Muscle layer of colon (tissue), 2 donors: Measurements from ENCODE around the gene DNAH14.
A peak's percentile ranks its signal among the peaks of the same experiment; 100 is the strongest.

Source experiments
- H3K27ac ChIP-seq: one replicate; pipeline ENCODE4 v1.7.0; 2013; ENCODE audit warnings: low read depth, mild to moderate bottlenecking, low read length, moderate library complexity
- H3K27me3 ChIP-seq, 2 donors: one replicate each; pipeline ENCODE4 v1.7.0; 2013; ENCODE audit warnings: low read length in 2 of 2, mild to moderate bottlenecking in 2 of 2; ENCODE audit not compliant: insufficient read depth in 2 of 2, control insufficient read depth in 1 of 2
- H3K36me3 ChIP-seq: one replicate; pipeline ENCODE4 v1.7.0; 2013; ENCODE audit warnings: mild to moderate bottlenecking, low read length; ENCODE audit not compliant: insufficient read depth
- H3K4me1 ChIP-seq: one replicate; pipeline ENCODE4 v1.7.0; 2013; ENCODE audit warnings: mild to moderate bottlenecking, low read length; ENCODE audit not compliant: insufficient read depth
- H3K4me3 ChIP-seq, 2 donors: one replicate each; pipeline ENCODE4 v1.7.0; 2013; ENCODE audit warnings: low read length in 2 of 2, low read depth in 1 of 2, mild to moderate bottlenecking in 1 of 2, moderate library complexity in 1 of 2
- H3K9ac ChIP-seq: one replicate; pipeline ENCODE4 v1.7.0; 2013; ENCODE audit warnings: low read length
- H3K9me3 ChIP-seq: one replicate; pipeline ENCODE4 v1.7.0; 2013; ENCODE audit warnings: mild to moderate bottlenecking, low read length
- donor health status: abdominal sarcoma.
- donor health status: Adenocarcinoma of cecum.

Gene DNAH14

GRCh38 chr1:225424562-225425200 is 495.2 kb downstream of the DNAH14 start:
- Histone ChIP-seq H3K36me3 (peaks cover 5% of the 10 kb centered on the region), H3K4me3 (peak overlapping the region in 1 of 2 donors; percentile 84), H3K4me1 (peaks cover 46% of the 10 kb centered on the region), H3K27ac (no peak overlapping the region), H3K9ac (peak overlapping the region; percentile 38), H3K9me3 (no peaks in the 10 kb centered on the region), H3K27me3 (no peaks in the 10 kb centered on the region)

DNA sequence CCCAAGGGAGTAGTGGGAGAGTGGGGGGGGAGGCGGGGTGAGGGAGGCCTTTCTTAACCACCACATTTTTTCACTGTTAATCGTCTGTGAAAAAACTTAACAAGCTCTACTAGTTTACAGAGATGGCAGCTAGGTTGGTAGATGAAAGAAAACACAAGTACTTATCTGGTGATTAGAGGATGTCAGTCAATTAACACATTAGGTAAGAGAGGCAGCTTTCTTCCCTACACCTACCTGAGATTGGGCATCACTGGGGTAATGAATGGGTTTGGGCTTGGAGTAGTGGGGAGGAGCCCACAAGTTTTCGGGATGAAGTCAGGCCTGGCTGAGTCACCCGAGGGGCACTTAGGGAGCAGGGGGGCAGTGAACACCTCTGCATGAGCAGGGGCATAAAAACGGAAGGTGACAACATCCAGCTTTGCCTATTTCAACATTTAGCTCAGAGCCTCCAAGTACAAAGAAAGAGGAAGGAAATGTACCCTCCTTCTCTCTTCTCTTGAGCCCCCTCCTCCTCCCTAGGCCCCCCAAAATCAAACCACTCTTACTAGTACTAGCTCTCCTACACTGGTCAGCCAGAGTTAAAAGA is 495.8 kb downstream of the DNAH14 start:
- Histone ChIP-seq H3K4me1 (peaks cover 49% of the 10 kb centered on the region), H3K9me3 (no peaks in the 10 kb centered on the region), H3K9ac (peak overlapping the region; percentile 95), H3K27me3 (no peaks in the 10 kb centered on the region), H3K36me3 (peaks cover 3% of the 10 kb centered on the region), H3K27ac (peak overlapping the region; percentile 97), H3K4me3 (peak overlapping the region; percentile 4 to 84)

GRCh38 chr1:225426395-225427234 is 497.1 kb downstream of the DNAH14 start:
- H3K4me1 ChIP-seq: peaks cover 52% of the 10 kb centered on the region
- no peaks in the 10 kb centered on the region for H3K9me3 ChIP-seq
- peaks cover under 1% of the 10 kb centered on the region for H3K36me3 ChIP-seq
- H3K9ac ChIP-seq: peak overlapping the region; percentile 95
- peak overlapping the region; percentile 69 to 84 for H3K4me3 ChIP-seq
- H3K27me3 ChIP-seq: no peaks in the 10 kb centered on the region
- peak overlapping the region; percentile 97 for H3K27ac ChIP-seq

DNA sequence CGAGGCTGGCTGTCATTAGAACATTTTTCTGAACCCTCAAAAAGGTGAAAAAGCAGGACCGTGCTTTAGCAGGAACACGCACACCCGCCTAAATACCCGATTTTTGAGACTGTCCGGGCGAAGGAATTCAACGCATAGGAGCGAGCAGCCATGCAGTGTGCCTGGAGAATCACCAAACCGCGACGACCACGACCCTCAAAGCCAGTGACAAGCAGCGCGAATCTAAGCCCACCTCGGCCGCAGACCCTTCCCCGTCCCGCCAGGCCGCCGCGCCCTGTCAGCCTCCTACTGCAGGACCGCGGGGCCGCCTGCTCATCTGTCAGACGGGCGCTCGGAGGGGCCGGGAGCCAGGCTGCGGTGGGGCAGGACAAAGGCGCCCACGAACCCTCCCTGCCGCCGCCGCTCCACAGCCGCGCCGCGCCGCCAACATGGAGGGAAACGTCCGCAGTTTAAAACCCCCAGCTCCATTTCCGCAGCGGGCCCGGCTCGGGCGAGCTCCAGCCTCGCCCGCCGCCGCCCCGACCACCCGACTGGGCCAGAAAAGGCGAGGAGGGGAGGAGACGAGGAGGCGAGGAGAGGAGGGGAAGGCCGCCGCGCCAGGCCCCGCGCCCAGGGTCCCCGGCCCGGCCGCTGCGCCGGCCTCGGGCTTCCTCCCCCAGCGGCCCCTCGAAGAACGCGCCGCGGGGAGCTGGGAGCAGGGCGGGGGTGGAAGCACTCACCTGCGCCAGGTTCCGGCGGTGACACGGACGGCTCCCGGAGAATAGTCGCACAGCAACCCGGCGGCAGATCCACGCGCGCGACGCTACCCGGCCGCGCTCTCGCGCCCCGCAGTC is 498.0 kb downstream of the DNAH14 start, which contains the start of gene LBR:
Gene LBR (minus strand): TSS at position 804 of the 833 bp plus-strand sequence. CDS start 3,963 bp downstream, outside the sequence.
- no peaks in the 10 kb centered on the region for H3K9me3 ChIP-seq
- peak within 1 kb of the TSS; percentile 97 for H3K27ac ChIP-seq
- H3K27me3 ChIP-seq: no peaks in the 10 kb centered on the region
- H3K4me1 ChIP-seq: peaks cover 47% of the 10 kb centered on the region
- H3K36me3 ChIP-seq: no peaks in the 10 kb centered on the region
- H3K9ac ChIP-seq: peak within 1 kb of the TSS; percentile 95
- peak within 1 kb of the TSS; percentile 69 to 84 for H3K4me3 ChIP-seq

DNA sequence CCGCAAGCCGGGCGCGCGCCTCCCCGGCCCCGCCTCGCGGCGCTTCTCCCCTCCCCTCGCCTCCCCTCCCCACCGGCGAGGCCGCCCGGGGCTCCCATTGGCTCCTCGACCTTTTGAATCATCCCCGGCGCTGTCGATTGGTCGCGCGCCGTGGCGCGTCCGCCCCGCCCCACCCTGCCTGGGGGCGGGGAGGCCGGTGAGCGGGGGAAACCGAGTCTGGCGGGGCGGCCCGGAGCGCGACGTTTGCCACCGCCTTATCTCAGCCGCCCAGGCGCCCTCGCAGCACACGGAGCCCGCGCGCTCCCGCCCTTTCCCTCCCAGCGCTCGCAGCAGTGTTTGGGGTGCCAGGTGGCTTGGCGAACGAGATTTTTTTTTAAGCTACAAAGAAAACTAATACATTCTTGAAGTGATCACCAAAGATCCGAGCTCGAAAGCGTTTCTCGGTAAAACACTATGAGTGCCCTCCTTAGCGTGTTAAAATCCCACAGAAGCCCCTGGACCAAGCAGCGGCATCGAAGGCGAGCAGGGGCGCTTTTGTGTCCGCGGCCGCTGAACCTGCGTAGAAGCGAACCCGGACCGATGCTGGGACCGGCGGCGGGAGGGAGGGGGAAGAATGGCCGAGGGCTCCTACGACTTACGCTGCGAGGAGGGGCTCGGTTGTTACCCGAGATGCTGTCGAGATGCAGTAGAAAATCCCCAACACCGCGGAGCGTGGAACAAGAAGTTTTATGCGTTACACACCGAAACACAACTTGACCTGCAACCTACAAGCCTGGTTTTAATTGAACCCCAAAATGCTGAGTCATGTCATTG is 498.8 kb downstream of the DNAH14 start:
- Histone ChIP-seq H3K36me3 (no peaks in the 10 kb centered on the region), H3K4me1 (peaks cover 40% of the 10 kb centered on the region), H3K9ac (peak overlapping the region; percentile 51), H3K4me3 (peak overlapping the region; percentile 69 to 84), H3K27me3 (no peaks in the 10 kb centered on the region), H3K27ac (peak overlapping the region; percentile 97), H3K9me3 (no peaks in the 10 kb centered on the region)

GRCh38 chr1:225428881-225429455 is 499.5 kb downstream of the DNAH14 start:
- peak overlapping the region; percentile 51 for H3K9ac ChIP-seq
- H3K27me3 ChIP-seq: no peaks in the 10 kb centered on the region
- peak overlapping the region; percentile 69 to 84 for H3K4me3 ChIP-seq
- peak overlapping the region; percentile 86 for H3K27ac ChIP-seq
- no peaks in the 10 kb centered on the region for H3K9me3 ChIP-seq
- H3K36me3 ChIP-seq: no peaks in the 10 kb centered on the region
- H3K4me1 ChIP-seq: peaks cover 33% of the 10 kb centered on the region

DNA sequence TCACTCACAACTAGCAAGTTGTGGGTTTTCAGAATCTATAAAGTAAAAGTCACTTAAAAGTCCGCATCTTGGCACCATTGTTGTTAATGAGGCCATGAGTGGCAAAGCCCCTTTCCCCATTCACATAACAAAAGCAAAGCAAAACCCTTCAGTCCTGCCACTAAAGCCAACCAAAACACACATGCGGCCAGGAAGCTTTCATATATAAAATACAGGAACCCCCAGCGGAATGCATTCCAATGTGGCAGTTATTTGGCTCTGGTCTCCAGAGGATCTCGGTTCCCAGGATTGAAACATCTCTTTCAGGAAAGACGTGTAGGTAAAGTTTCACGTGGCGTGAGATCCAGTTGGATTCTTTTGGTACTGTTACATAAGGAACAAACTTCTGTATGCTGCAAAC is 500.8 kb downstream of the DNAH14 start:
- H3K27ac ChIP-seq: no peak overlapping the region
- no peak overlapping the region for H3K4me3 ChIP-seq
- H3K9me3 ChIP-seq: no peaks in the 10 kb centered on the region
- no peak overlapping the region for H3K9ac ChIP-seq
- H3K27me3 ChIP-seq: no peaks in the 10 kb centered on the region
- H3K36me3 ChIP-seq: no peaks in the 10 kb centered on the region
- peaks cover 20% of the 10 kb centered on the region for H3K4me1 ChIP-seq

DNA sequence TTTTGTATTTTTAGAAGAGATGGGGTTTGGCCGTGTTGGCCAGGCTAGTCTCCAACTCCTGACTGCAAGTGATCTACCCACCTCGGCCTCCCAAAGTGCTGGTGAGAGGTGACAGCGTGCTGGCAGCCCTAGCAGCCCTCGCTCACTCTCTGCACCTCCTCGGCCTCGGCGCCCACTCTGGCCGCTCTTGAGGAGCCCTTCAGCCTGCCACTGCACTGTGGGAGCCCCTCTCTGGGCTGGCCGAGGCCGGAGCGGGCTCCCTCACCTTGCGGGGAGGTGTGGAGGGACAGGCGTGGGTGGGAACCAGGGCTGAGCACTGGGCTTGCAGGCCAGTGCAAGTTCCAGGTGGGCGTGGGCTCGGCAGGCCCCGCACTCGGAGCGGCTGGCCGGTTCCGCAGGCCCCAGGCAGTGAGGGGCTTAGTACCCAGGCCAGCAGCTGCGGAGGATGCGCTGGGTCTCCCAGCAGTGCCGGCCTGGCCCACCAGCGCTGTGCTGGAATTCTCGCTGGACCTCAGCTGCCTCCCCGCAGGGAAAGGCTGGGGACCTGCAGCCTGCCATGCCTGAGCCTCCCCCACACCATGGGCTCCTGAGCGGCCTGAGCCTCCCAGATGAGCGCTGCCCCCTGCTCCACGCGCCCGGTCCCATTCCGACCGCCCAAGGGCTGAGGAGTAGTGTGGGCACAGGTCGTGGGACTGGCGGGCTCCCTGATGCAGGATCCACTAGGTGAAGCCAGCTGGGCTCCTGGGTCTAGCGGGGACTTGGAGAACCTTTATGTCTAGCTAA is 501.8 kb downstream of the DNAH14 start:
- Histone ChIP-seq H3K9ac (no peak overlapping the region), H3K27ac (no peak overlapping the region), H3K9me3 (no peaks in the 10 kb centered on the region), H3K36me3 (peaks cover 7% of the 10 kb centered on the region), H3K4me3 (no peak overlapping the region), H3K4me1 (peaks cover 11% of the 10 kb centered on the region), H3K27me3 (no peaks in the 10 kb centered on the region)

GRCh38 chr1:225434046-225434445 is 504.6 kb downstream of the DNAH14 start:
- Histone ChIP-seq H3K36me3 (peaks cover 8% of the 10 kb centered on the region), H3K27me3 (no peaks in the 10 kb centered on the region), H3K4me1 (peaks cover 23% of the 10 kb centered on the region), H3K4me3 (no peak overlapping the region), H3K9me3 (no peaks in the 10 kb centered on the region), H3K9ac (no peak overlapping the region), H3K27ac (no peak overlapping the region)
